Esophagus muscularis mucosa (tissue), 4 donors: ENCODE measurements around the gene ZRANB1.

Experiments used
- EP300 ChIP-seq: sonication (generic); formaldehyde crosslinking; IDR thresholded peaks from one replicate; pipeline ENCODE4 v1.6.1; 2017; ENCODE audit warnings: antibody characterized with exemption
- POLR2A ChIP-seq: fragments of 450-650 bp; IDR thresholded peaks from one replicate; pipeline ENCODE4 v1.6.1; 2017; ENCODE audit warnings: antibody characterized with exemption, moderate library complexity, mild to moderate bottlenecking, low read depth
- POLR2AphosphoS5 ChIP-seq, 2 donors: sonication (generic); formaldehyde crosslinking; IDR thresholded peaks; one replicate each; pipeline ENCODE4 v1.6.1; 2017; ENCODE audit warnings: antibody characterized with exemption in 2 of 2
- TF ChIP-seq, protein P1 (sequence below), 3 experiments: fragments of 200-600 bp in 2 of 3; fragments of 450-650 bp in 1 of 3; sonication (generic) in 2 of 3; IDR thresholded peaks; one replicate each; pipeline ENCODE4 v1.5.1; 2017 to 2019; ENCODE audit warnings: antibody characterized with exemption in 3 of 3, mild to moderate bottlenecking in 2 of 3, moderate library complexity in 1 of 3

DNA sequence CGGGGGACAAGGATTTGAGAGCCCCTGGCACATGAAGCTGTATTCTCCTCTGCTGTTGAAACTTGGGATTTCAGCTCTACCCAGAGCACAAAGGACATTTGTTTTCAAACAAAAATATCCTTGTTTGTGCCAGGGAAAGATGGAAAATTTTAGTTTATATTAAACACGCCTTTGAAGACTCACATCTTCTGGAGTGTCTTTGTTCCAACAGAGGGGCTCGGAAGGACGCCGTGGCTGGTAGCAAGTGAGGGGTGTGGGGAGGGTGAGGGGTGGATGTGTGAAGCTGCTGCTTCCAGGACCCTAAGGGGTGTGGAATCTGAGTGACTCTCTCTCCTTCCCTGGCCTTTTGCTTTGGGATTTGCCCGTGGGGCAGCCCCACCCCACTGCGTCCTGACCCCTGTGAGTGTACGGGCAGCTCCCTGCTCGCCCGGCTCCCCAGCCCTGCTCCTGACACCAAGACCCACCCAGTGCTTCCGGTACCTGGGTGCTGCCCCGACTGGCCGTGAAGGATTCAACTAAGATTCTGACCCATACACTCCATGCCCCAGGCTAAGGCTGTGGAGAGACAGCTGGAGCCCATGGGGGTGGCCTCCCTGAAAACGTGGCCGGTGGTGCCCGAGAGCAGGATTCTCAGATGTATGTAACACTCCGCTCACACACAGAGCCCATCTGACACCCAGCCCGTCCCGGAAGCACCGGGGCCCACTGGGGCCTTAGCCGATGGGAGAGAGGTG lies 59.6 kb downstream of the ZRANB1 start:
- TF ChIP-seq POLR2AphosphoS5 (IDR thresholded peaks at IDR 0.05) (no peak), EP300 (no peak), POLR2A (no peak)
- TF ChIP-seq, protein P1, sequence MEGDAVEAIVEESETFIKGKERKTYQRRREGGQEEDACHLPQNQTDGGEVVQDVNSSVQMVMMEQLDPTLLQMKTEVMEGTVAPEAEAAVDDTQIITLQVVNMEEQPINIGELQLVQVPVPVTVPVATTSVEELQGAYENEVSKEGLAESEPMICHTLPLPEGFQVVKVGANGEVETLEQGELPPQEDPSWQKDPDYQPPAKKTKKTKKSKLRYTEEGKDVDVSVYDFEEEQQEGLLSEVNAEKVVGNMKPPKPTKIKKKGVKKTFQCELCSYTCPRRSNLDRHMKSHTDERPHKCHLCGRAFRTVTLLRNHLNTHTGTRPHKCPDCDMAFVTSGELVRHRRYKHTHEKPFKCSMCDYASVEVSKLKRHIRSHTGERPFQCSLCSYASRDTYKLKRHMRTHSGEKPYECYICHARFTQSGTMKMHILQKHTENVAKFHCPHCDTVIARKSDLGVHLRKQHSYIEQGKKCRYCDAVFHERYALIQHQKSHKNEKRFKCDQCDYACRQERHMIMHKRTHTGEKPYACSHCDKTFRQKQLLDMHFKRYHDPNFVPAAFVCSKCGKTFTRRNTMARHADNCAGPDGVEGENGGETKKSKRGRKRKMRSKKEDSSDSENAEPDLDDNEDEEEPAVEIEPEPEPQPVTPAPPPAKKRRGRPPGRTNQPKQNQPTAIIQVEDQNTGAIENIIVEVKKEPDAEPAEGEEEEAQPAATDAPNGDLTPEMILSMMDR (IDR thresholded peaks at IDR 0.05), result peak in 1 of 3 experiments; percentile 4
